HG03571 (cell line): ENCODE data around the gene RAB14.
A peak's percentile ranks its signal among the peaks of the same experiment; 100 is the strongest.

ENCODE experiments used
- ATAC-seq: cut with Tn5 transposase; IDR thresholded peaks from one replicate; pipeline ENCODE4 v1.9.1; 2021; ENCODE audit not compliant: unreplicated experiment

RAB14 gene

GRCh38 chr9:121201738-121202533, at the start of gene RAB14:
Gene RAB14 (minus strand): TSS chr9:121201869. CDS start chr9:121193412, 8,457 bp downstream.
- ATAC-seq: peak; percentile 84

GRCh38 chr9:121249563-121249962, 47.9 kb upstream of the RAB14 start:
- no peak for ATAC-seq

GRCh38 chr9:121246821-121247561, 45.3 kb upstream of the RAB14 start:
- no peak for ATAC-seq

- no peak for ATAC-seq
Measured at GRCh38 chr9:121242959-121243346, 41.3 kb upstream of the RAB14 start.

GRCh38 chr9:121242219-121242958, 40.7 kb upstream of the RAB14 start:
- no peak for ATAC-seq

GRCh38 chr9:121240472-121241135, 38.9 kb upstream of the RAB14 start:
- ATAC-seq: no peak

GRCh38 chr9:121239851-121240250, 38.2 kb upstream of the RAB14 start:
- ATAC-seq: no peak

- no peak for ATAC-seq
Measured at GRCh38 chr9:121239071-121239470, 37.4 kb upstream of the RAB14 start.

GRCh38 chr9:121237916-121238315, 36.2 kb upstream of the RAB14 start:
- no peak for ATAC-seq

- no peak for ATAC-seq
Measured at GRCh38 chr9:121235512-121235911, 33.8 kb upstream of the RAB14 start.

- ATAC-seq: no peak
Measured at GRCh38 chr9:121234832-121235161, 33.1 kb upstream of the RAB14 start.

GRCh38 chr9:121233906-121234831, 32.5 kb upstream of the RAB14 start:
- no peak for ATAC-seq

- no peak for ATAC-seq
Measured at GRCh38 chr9:121232251-121232650, 30.6 kb upstream of the RAB14 start.

GRCh38 chr9:121230256-121230655, 28.6 kb upstream of the RAB14 start:
- ATAC-seq: no peak

- ATAC-seq: no peak
Measured at GRCh38 chr9:121227862-121228261, 26.2 kb upstream of the RAB14 start.

- ATAC-seq: no peak
Measured at GRCh38 chr9:121226175-121226574, 24.5 kb upstream of the RAB14 start.

- no peak for ATAC-seq
Measured at GRCh38 chr9:121225240-121225639, 23.6 kb upstream of the RAB14 start.

- no peak for ATAC-seq
Measured at GRCh38 chr9:121222524-121223171, 21.0 kb upstream of the RAB14 start.

- no peak for ATAC-seq
Measured at GRCh38 chr9:121221664-121222055, 20.0 kb upstream of the RAB14 start.
